HepG2 (cell line): ENCODE measurements around the gene TPRN. TPM values are rescaled to one million over a fixed set of nuclear protein-coding genes. Genes with fewer than 3 reads are reported as not detected.
A peak's percentile ranks its signal among the peaks of the same experiment; 100 is the strongest.

Experiments used
- BHLHE40 ChIP-seq: IDR thresholded peaks from 2 replicates; pipeline ENCODE4 v1.6.1; 2011; ENCODE audit warnings: low read length, improper control_type of control experiment
- CBX5 ChIP-seq: sonication (generic); formaldehyde crosslinking; IDR thresholded peaks from 2 replicates; pipeline ENCODE4 v1.4.0; 2020; ENCODE audit warnings: missing genetic modification reagents, borderline replicate concordance
- KAT8 ChIP-seq: IDR thresholded peaks from 2 replicates; pipeline ENCODE4 v1.6.1; 2016; ENCODE audit warnings: missing genetic modification reagents, missing compliant biosample characterization
- MEIS2 ChIP-seq: sonication (generic); formaldehyde crosslinking; IDR thresholded peaks from 2 replicates; pipeline ENCODE4 v1.9.0; 2021; ENCODE audit warnings: mild to moderate bottlenecking, missing genetic modification reagents
- NFKBIZ ChIP-seq: IDR thresholded peaks from 2 replicates; pipeline ENCODE4 v1.6.1; 2018; ENCODE audit warnings: missing genetic modification reagents, missing compliant biosample characterization
- RAD21 ChIP-seq: fragments of 450-650 bp; formaldehyde crosslinking; IDR thresholded peaks from 2 replicates; pipeline ENCODE4 v1.5.0; 2020; ENCODE audit warnings: mild to moderate bottlenecking
- RBFOX2 ChIP-seq: fragments of 200-400 bp; formaldehyde crosslinking; IDR thresholded peaks from 2 replicates; pipeline ENCODE4 v1.6.1; 2017; ENCODE audit warnings: low read depth, mild to moderate bottlenecking, low read length
- SALL2 ChIP-seq: sonication (generic); formaldehyde crosslinking; IDR thresholded peaks from 2 replicates; pipeline ENCODE4 v1.8.1; 2023; ENCODE audit warnings: mild to moderate bottlenecking, missing genetic modification reagents, inconsistent platforms
- TMF1 ChIP-seq: sonication (generic); formaldehyde crosslinking; IDR thresholded peaks from 2 replicates; pipeline ENCODE4 v1.8.1; 2022; ENCODE audit warnings: low read depth, missing genetic modification reagents
- ZNF331 ChIP-seq: sonication (generic); formaldehyde crosslinking; IDR thresholded peaks from 2 replicates; pipeline ENCODE4 v1.4.0; 2020; ENCODE audit warnings: missing genetic modification reagents
- ZNF33B ChIP-seq: sonication (generic); formaldehyde crosslinking; IDR thresholded peaks from 2 replicates; pipeline ENCODE4 v1.5.1; 2020; ENCODE audit warnings: mild to moderate bottlenecking, missing genetic modification reagents
- ZSCAN21 ChIP-seq: sonication (generic); formaldehyde crosslinking; IDR thresholded peaks from 2 replicates; pipeline ENCODE4 v1.8.0; 2022; ENCODE audit warnings: mild to moderate bottlenecking, missing genetic modification reagents, moderate library complexity, borderline replicate concordance
- polyA plus RNA-seq, 8 experiments: library from polyadenylated mRNA; depleted of rRNA in 3 of 8; stranded (reverse) in 7 of 8; unstranded in 1 of 8; fragments of >200 nt; fragmentation: Illumina TruSeq in 4 of 8; extraction: Trizol in 4 of 8; gene quantifications; 2 replicates each; pipeline versions ENCODE4 v1.2.1 to v1.2.3, GENCODE V29; 2011 to 2016; ENCODE audit warnings: low read depth in 4 of 8, missing spikeins in 1 of 8, mixed read lengths in 1 of 8; ENCODE audit not compliant: insufficient read depth in 1 of 8
- total RNA-seq, 5 experiments: library from RNA; depleted of rRNA; stranded (reverse); fragments of >200 nt; fragmentation: Illumina TruSeq; extraction: Trizol; gene quantifications; 2 replicates each; pipeline ENCODE4 v1.2.3, GENCODE V29; 2016; ENCODE audit warnings: low read depth in 1 of 5
- TF ChIP-seq, protein P1 (sequence below): sonication (generic); formaldehyde crosslinking; IDR thresholded peaks from 2 replicates; pipeline ENCODE4 v1.5.0; 2020; ENCODE audit warnings: missing genetic modification reagents, mild to moderate bottlenecking, borderline replicate concordance
- TF ChIP-seq, protein P2 (sequence below): sonication (generic); formaldehyde crosslinking; IDR thresholded peaks from 2 replicates; pipeline ENCODE4 v1.4.0; 2020; ENCODE audit warnings: mild to moderate bottlenecking, missing genetic modification reagents
- TF ChIP-seq, protein P3 (sequence below): IDR thresholded peaks from 2 replicates; pipeline ENCODE4 v1.6.1; 2016; ENCODE audit warnings: mild to moderate bottlenecking, missing biosample characterization, missing genetic modification reagents
- TF ChIP-seq, protein P4 (sequence below): sonication (generic); formaldehyde crosslinking; IDR thresholded peaks from 2 replicates; pipeline ENCODE4 v1.5.0; 2020; ENCODE audit warnings: missing genetic modification reagents

The TPRN gene
- total and polyA plus RNA-seq, 2 of the 13 experiments (the other 11 are each of a cell fraction or from before 2014, with no cell fraction given) = 10.1 to 19.2 TPM

DNA sequence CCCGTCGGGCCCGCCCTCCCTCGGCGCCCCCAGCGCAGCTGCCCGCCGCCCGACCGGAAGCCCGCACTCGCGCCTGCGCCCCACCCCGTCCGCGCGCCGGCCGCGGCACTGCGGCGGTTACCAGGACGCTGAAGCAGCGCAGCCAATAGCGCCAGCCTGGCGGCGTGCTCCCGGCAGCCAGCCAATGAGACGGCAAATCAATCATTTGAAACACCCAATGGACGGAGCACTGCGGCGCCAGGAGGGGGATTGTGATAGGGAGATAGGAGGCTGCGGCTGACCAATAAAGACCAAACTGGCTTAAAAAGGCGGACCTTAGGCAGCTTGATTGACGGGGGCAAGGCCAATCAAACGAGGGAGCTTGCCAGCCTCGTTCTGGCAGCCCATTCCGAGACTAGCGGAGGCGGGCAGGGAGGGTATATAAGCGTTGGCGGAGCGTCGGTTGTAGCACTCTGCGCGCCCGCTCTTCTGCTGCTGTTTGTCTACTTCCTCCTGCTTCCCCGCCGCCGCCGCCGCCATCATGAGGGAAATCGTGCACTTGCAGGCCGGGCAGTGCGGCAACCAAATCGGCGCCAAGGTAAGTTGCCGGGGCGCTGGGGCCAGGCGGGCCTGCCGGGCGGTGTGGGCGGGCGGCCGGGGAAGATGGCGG is 40.4 kb upstream of the TPRN start, which contains the start of gene TUBB4B (continued):
- TF ChIP-seq, protein P1, sequence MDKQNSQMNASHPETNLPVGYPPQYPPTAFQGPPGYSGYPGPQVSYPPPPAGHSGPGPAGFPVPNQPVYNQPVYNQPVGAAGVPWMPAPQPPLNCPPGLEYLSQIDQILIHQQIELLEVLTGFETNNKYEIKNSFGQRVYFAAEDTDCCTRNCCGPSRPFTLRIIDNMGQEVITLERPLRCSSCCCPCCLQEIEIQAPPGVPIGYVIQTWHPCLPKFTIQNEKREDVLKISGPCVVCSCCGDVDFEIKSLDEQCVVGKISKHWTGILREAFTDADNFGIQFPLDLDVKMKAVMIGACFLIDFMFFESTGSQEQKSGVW = no peak
- TF ChIP-seq KAT8 (CRISPR knock-in tag) (peak; percentile 52; the same call in 1 of the 2 replicates), SALL2 (CRISPR knock-in tag) (peak; percentile 59; the same call in 1 of the 2 replicates), MEIS2 (peak; percentile 88; the same call in 1 of the 2 replicates), TMF1 (CRISPR knock-in tag) (peak; percentile 54; the same call in 1 of the 2 replicates), RAD21 (CRISPR knock-in tag) (peak; percentile 69), CBX5 (peak; percentile 79; the same call in 1 of the 2 replicates), NFKBIZ (CRISPR knock-in tag) (peak; percentile 78), ZNF33B (CRISPR knock-in tag) (peak; percentile 69; the same call in 1 of the 2 replicates), RBFOX2 (peak; percentile 87), ZNF331 (peak; percentile 62; the same call in 1 of the 2 replicates), BHLHE40 (no peak; the same call in 1 of the 2 replicates), ZSCAN21 (CRISPR knock-in tag) (0 out of 2 replicates have a peak, but pooled peaks have one; percentile 29)
- TF ChIP-seq, protein P2, sequence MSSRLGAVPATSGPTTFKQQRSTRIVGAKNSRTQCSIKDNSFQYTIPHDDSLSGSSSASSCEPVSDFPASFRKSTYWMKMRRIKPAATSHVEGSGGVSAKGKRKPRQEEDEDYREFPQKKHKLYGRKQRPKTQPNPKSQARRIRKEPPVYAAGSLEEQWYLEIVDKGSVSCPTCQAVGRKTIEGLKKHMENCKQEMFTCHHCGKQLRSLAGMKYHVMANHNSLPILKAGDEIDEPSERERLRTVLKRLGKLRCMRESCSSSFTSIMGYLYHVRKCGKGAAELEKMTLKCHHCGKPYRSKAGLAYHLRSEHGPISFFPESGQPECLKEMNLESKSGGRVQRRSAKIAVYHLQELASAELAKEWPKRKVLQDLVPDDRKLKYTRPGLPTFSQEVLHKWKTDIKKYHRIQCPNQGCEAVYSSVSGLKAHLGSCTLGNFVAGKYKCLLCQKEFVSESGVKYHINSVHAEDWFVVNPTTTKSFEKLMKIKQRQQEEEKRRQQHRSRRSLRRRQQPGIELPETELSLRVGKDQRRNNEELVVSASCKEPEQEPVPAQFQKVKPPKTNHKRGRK (CRISPR knock-in tag) = no peak
- TF ChIP-seq, protein P3, sequence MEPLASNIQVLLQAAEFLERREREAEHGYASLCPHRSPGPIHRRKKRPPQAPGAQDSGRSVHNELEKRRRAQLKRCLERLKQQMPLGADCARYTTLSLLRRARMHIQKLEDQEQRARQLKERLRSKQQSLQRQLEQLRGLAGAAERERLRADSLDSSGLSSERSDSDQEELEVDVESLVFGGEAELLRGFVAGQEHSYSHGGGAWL = 0 out of 2 replicates have a peak, but pooled peaks have one; percentile 26
- TF ChIP-seq, protein P4, sequence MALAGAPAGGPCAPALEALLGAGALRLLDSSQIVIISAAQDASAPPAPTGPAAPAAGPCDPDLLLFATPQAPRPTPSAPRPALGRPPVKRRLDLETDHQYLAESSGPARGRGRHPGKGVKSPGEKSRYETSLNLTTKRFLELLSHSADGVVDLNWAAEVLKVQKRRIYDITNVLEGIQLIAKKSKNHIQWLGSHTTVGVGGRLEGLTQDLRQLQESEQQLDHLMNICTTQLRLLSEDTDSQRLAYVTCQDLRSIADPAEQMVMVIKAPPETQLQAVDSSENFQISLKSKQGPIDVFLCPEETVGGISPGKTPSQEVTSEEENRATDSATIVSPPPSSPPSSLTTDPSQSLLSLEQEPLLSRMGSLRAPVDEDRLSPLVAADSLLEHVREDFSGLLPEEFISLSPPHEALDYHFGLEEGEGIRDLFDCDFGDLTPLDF = peak; percentile 58; the same call in 1 of the 2 replicates
